IMR-90 (cell line): ENCODE data around the gene RPAIN. TPM values are rescaled to one million over a fixed set of nuclear protein-coding genes. Genes with fewer than 3 reads are reported as not detected.

Experiments
- ATAC-seq: fragments of 200-7000 bp; cut with Tn5 transposase; 2 replicates; pipeline ENCODE4 v1.9.1; 2020; ENCODE audit warnings: low read depth, mild to moderate bottlenecking, moderate library complexity
- BruUV-seq: library from RNA; stranded (reverse); fragments of 400-500 nt; replicated peaks from 2 replicates; lab custom pipeline; 2021; lab: Mats Ljungman, UMichigan
- CTCF ChIA-PET: fragments of 300-600 bp; formaldehyde crosslinking; extraction: SDS; loops from one replicate; lab custom pipeline; 2021; ENCODE audit warnings: antibody characterized with exemption; lab: Yijun Ruan, JAX
- POLR2A ChIA-PET: fragments of 300-600 bp; sonication (Branson Sonifier 250); formaldehyde crosslinking; loops from one replicate; lab custom pipeline; 2022; ENCODE audit warnings: antibody characterized with exemption; ENCODE audit not compliant: unreplicated experiment; lab: Charles Lee
- DNase-seq: peaks from one replicate; pipeline ENCODE4 v3.0.0; 2013
- H2AFZ ChIP-seq: replicated peaks from 2 replicates; pipeline ENCODE3; 2013; ENCODE audit warnings: low read length, mild to moderate bottlenecking; ENCODE audit not compliant: poor library complexity
- H2AK5ac ChIP-seq: 2 replicates; pipeline ENCODE4 v1.6.1; 2013; ENCODE audit warnings: low read depth, low read length, inconsistent platforms
- H2AK9ac ChIP-seq: replicated peaks from 2 replicates; pipeline ENCODE3; 2013; ENCODE audit warnings: mild to moderate bottlenecking, low read depth, low read length, moderate library complexity; ENCODE audit not compliant: poor library complexity
- H2BK120ac ChIP-seq: 2 replicates; pipeline ENCODE4 v1.6.1; 2013; ENCODE audit warnings: low read depth, low read length, inconsistent platforms
- H2BK15ac ChIP-seq: 3 replicates; pipeline ENCODE4 v1.6.1; 2013; ENCODE audit warnings: low read depth, low read length, inconsistent platforms
- H2BK20ac ChIP-seq: 2 replicates; pipeline ENCODE4 v1.6.1; 2013; ENCODE audit warnings: low read depth, mild to moderate bottlenecking, inconsistent platforms, low read length, moderate library complexity
- H2BK5ac ChIP-seq: 2 replicates; pipeline ENCODE4 v1.6.1; 2013; ENCODE audit warnings: mild to moderate bottlenecking, low read depth, low read length, inconsistent platforms; ENCODE audit not compliant: poor library complexity, severe bottlenecking
- H3K14ac ChIP-seq: replicated peaks from 2 replicates; pipeline ENCODE4 v1.6.1; 2013; ENCODE audit warnings: low read depth, low read length, inconsistent platforms
- H3K18ac ChIP-seq: 2 replicates; pipeline ENCODE4 v1.6.1; 2013; ENCODE audit warnings: low read depth, low read length, control low read depth
- H3K23ac ChIP-seq: 2 replicates; pipeline ENCODE4 v1.6.1; 2013; ENCODE audit warnings: low read depth, low read length, inconsistent platforms
- H3K27ac ChIP-seq: 2 replicates; pipeline ENCODE4 v1.5.1; 2013; ENCODE audit warnings: mild to moderate bottlenecking, control low read depth, low read length; ENCODE audit not compliant: insufficient read depth
- H3K27me3 ChIP-seq: 2 replicates; pipeline ENCODE4 v1.6.1; 2013; ENCODE audit warnings: low read length; ENCODE audit not compliant: control insufficient read depth, insufficient read depth
- H3K36me3 ChIP-seq: 2 replicates; pipeline ENCODE4 v1.6.1; 2013; ENCODE audit warnings: low read length, mixed read lengths; ENCODE audit not compliant: control insufficient read depth, insufficient read depth
- H3K4ac ChIP-seq: 2 replicates; pipeline ENCODE4 v1.6.1; 2013; ENCODE audit warnings: low read depth, low read length, inconsistent platforms
- H3K4me1 ChIP-seq: 2 replicates; pipeline ENCODE4 v1.6.1; 2013; ENCODE audit warnings: low read length, mixed read lengths; ENCODE audit not compliant: control insufficient read depth, insufficient read depth
- H3K4me2 ChIP-seq: 2 replicates; pipeline ENCODE4 v1.6.1; 2013; ENCODE audit warnings: low read depth, mild to moderate bottlenecking, control low read depth, low read length, moderate library complexity
- H3K4me3 ChIP-seq: 2 replicates; pipeline ENCODE4 v1.5.1; 2013; ENCODE audit warnings: low read depth, mild to moderate bottlenecking, control low read depth, low read length, moderate library complexity; ENCODE audit not compliant: insufficient read depth
- H3K56ac ChIP-seq: 2 replicates; pipeline ENCODE4 v1.6.1; 2013; ENCODE audit warnings: low read length, inconsistent platforms; ENCODE audit not compliant: insufficient read depth; ENCODE audit errors: extremely low read depth
- H3K79me1 ChIP-seq, 2 experiments: 2 replicates each; pipeline ENCODE4 v1.6.1; 2013; ENCODE audit warnings: low read length in 2 of 2, inconsistent platforms in 1 of 2, low read depth in 1 of 2
- H3K9ac ChIP-seq: 2 replicates; pipeline ENCODE4 v1.6.1; 2013; ENCODE audit warnings: low read depth, low read length, control low read depth
- H3K9me1 ChIP-seq: 2 replicates; pipeline ENCODE4 v1.6.1; 2013; ENCODE audit warnings: low read length, inconsistent platforms; ENCODE audit not compliant: insufficient read depth
- H3K9me3 ChIP-seq: 2 replicates; pipeline ENCODE4 v1.6.1; 2013; ENCODE audit warnings: low read length; ENCODE audit not compliant: control insufficient read depth, insufficient read depth
- H4K20me1 ChIP-seq: 2 replicates; pipeline ENCODE4 v1.6.1; 2013; ENCODE audit warnings: low read length, inconsistent platforms; ENCODE audit not compliant: insufficient read depth
- H4K5ac ChIP-seq: 2 replicates; pipeline ENCODE4 v1.6.1; 2013; ENCODE audit warnings: mild to moderate bottlenecking, low read depth, low read length, control low read depth
- H4K8ac ChIP-seq, 2 experiments: 2 replicates each; pipeline ENCODE4 v1.6.1; 2013; ENCODE audit warnings: low read depth in 2 of 2, low read length in 2 of 2, control low read depth in 1 of 2, inconsistent platforms in 1 of 2
- H4K91ac ChIP-seq: 2 replicates; pipeline ENCODE4 v1.6.1; 2013; ENCODE audit warnings: low read depth, low read length, inconsistent platforms; ENCODE audit not compliant: insufficient read depth
- CHD1 ChIP-seq: IDR thresholded peaks from 2 replicates; pipeline ENCODE4 v1.6.1; 2012; ENCODE audit warnings: low read depth, low read length, improper control_type of control experiment
- MAFK ChIP-seq: IDR thresholded peaks from 2 replicates; pipeline ENCODE4 v1.6.1; 2012; ENCODE audit warnings: low read depth, low read length, improper control_type of control experiment
- MXI1 ChIP-seq: IDR thresholded peaks from 2 replicates; pipeline ENCODE4 v1.6.1; 2012; ENCODE audit warnings: low read depth, mild to moderate bottlenecking, low read length, moderate library complexity, borderline replicate concordance
- RAD21 ChIP-seq: IDR thresholded peaks from 2 replicates; pipeline ENCODE4 v1.6.1; 2012; ENCODE audit warnings: low read length, improper control_type of control experiment
- RCOR1 ChIP-seq: IDR thresholded peaks from 2 replicates; pipeline ENCODE4 v1.6.1; 2012; ENCODE audit warnings: mild to moderate bottlenecking, low read length, improper control_type of control experiment; ENCODE audit not compliant: insufficient replicate concordance
- SMC3 ChIP-seq: fragments of 150-350 bp; IDR thresholded peaks from 2 replicates; pipeline ENCODE4 v1.6.1; 2016; ENCODE audit warnings: low read depth, mild to moderate bottlenecking, antibody characterized with exemption, low read length, moderate library complexity
- WGBS, 2 experiments: methylation state at CpG; one replicate each; pipeline versions ENCODE4 v1.1.5 to v1.1.7; 2013; ENCODE audit warnings: missing lambda C conversion rate in 2 of 2; ENCODE audit not compliant: insufficient read length in 1 of 2; ENCODE audit errors: extremely low coverage in 2 of 2; 5-methylcytosine and 5-hydroxymethylcytosine counted together
- dilution Hi-C: fragments of 300-500 bp; cut with HindIII; formaldehyde crosslinking; loops from one replicate; pipeline ENCODE4 v1.14.3; 2018; ENCODE audit warnings: low sequenced_read_pairs; ENCODE audit not compliant: unreplicated experiment
- in situ Hi-C: fragments of 300-500 bp; cut with MboI; formaldehyde crosslinking; loops from 3 replicates; pipeline ENCODE4 v1.14.3; 2019; ENCODE audit warnings: low sequenced_read_pairs, inconsistent platforms, mixed read lengths
- intact Hi-C: fragments of 100-400 bp; cut with micrococcal nuclease; formaldehyde crosslinking; loops from 2 replicates; pipeline ENCODE4 v1.10.0; 2022
- polyA plus RNA-seq, 3 experiments: library from polyadenylated mRNA; depleted of rRNA; stranded (reverse); fragments of >200 nt; gene quantifications; 2 replicates each; pipeline ENCODE4 v1.2.3, GENCODE V29; 2012; ENCODE audit warnings: low replicate concordance in 1 of 3
- total RNA-seq: library from RNA; depleted of rRNA; stranded (reverse); fragments of >200 nt; gene quantifications from 2 replicates; pipeline ENCODE4 v1.2.3, GENCODE V29; 2012

RPAIN gene
- total and polyA plus RNA-seq, 2 of the 4 experiments (the other 2 are of a cell fraction) = 28.7 to 34.9 TPM

DNA sequence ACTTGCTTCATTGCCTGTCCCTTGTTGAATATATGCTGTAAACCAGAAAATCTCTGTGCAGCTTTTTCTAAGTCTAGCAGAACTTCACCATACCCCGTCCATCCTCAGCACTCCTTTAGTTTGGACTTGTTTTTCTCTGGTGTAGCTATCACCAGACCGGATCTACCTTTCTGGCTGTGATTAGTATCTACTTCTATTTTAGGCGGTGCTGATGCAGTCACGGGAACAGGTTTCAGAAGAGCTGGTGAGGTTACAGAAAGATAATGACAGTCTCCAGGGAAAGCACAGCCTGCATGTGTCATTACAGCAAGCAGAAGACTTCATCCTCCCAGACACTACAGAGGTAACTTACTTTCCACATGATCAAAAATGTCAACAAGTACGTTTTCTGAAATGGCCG lies 46.9 kb upstream of the RPAIN start:
- no peak overlapping the region for H4K5ac ChIP-seq
- no peak overlapping the region for H3K4ac ChIP-seq
- no peak overlapping the region for H4K91ac ChIP-seq
- no peak overlapping the region for H2AFZ ChIP-seq
- dilution Hi-C loops = no loop called here
- in situ Hi-C loops = loop anchor here (10.0 kb wide), 1 partner anchor 58 kb away; no protein-coding TSS in a partner anchor
- no peak overlapping the region for H3K27ac ChIP-seq
- ATAC-seq = no peak
- no peak overlapping the region for H2BK120ac ChIP-seq
- no peak overlapping the region for H3K18ac ChIP-seq
- intact Hi-C loops = no loop called here
- peaks cover 3% of the 10 kb centered on the region; the same call in 1 of the 2 replicates for H3K9me1 ChIP-seq
- H3K27me3 ChIP-seq = no peaks in the 10 kb centered on the region
- no peak overlapping the region for H3K23ac ChIP-seq
- no peaks in the 10 kb centered on the region for H3K9me3 ChIP-seq
- no peak overlapping the region for H3K4me2 ChIP-seq
- H2BK5ac ChIP-seq = no peak overlapping the region
- no peak overlapping the region for H2AK5ac ChIP-seq
- H3K56ac ChIP-seq = no peak overlapping the region
- no peak overlapping the region for H2AK9ac ChIP-seq
- H3K36me3 ChIP-seq = peaks cover 34% of the 10 kb centered on the region
- no CpG with 5 or more reads among the region's 6 CpGs for WGBS, 2 experiments
- H3K14ac ChIP-seq = no peak overlapping the region
- peaks cover 0 to 2% of the 10 kb centered on the region in 2 experiments; a peak in 1 of 4 replicates for H3K79me1 ChIP-seq
- H3K4me1 ChIP-seq = no peaks in the 10 kb centered on the region
- no peak overlapping the region for H3K4me3 ChIP-seq
- no peak for TF ChIP-seq MXI1
- no peak for TF ChIP-seq CHD1
- no peak for TF ChIP-seq RCOR1
- no peak for TF ChIP-seq MAFK
- TF ChIP-seq RAD21 = no peak
- no peak for TF ChIP-seq SMC3
- H4K8ac ChIP-seq = no peak overlapping the region
- no peak overlapping the region for H3K9ac ChIP-seq
- DNase-seq = no peak
- ChIA-PET CTCF (no interaction called here), POLR2A (no interaction called here)
- H4K20me1 ChIP-seq = 0 out of 2 replicates have a peak, but pooled peaks cover 2% of the 10 kb centered on the region
- H2BK15ac ChIP-seq = no peak overlapping the region
- no TSS peak for BruUV-seq
- no peak overlapping the region for H2BK20ac ChIP-seq
